Measurements from ENCODE around the gene PLB1. TPM values are rescaled to one million over a fixed set of nuclear protein-coding genes. Genes with fewer than 3 reads are reported as not detected.

PLB1 gene
- total RNA-seq, 2 experiments from 2014 or later: 0.25 to 0.50 TPM

DNA sequence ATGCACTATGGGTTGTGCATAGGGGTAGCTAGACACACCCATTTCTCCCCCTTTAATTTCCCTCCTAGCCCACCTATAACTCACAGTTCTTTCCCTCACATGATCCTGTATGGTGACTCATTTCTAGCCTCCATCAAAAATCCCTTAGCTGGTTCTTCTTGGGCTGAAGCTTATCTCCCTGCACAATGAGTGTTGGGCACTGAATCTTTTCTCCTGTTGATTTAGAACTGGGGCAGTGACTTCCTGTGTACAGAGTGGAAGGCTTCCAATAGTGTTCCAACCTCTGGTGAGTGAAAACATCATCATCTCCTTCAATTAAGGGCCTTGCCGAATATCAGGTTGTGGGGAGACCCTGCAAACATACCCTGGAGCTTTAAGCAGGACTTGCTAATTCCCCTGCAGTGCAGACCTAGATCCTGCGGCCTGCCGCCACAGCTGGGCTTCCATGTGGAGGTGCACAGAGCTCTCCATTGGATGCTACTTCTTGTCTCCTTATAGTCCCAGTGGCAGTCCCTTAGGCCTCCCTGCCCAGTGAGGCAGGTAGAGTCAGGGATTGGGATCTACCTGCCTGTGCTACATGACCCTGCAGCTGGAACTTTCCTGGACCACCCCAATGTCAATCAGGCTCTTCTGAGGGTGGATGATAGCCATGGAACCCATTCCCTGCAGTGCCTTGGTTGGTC lies 121.8 kb downstream of the PLB1 start:
- intact Hi-C loops (cut with micrococcal nuclease): no loop called here
- no peak overlapping the region for H3K27ac Mint-ChIP-seq
- H3K36me3 Mint-ChIP-seq (ENCODE audit: low read depth): no peaks in the 10 kb centered on the region

DNA sequence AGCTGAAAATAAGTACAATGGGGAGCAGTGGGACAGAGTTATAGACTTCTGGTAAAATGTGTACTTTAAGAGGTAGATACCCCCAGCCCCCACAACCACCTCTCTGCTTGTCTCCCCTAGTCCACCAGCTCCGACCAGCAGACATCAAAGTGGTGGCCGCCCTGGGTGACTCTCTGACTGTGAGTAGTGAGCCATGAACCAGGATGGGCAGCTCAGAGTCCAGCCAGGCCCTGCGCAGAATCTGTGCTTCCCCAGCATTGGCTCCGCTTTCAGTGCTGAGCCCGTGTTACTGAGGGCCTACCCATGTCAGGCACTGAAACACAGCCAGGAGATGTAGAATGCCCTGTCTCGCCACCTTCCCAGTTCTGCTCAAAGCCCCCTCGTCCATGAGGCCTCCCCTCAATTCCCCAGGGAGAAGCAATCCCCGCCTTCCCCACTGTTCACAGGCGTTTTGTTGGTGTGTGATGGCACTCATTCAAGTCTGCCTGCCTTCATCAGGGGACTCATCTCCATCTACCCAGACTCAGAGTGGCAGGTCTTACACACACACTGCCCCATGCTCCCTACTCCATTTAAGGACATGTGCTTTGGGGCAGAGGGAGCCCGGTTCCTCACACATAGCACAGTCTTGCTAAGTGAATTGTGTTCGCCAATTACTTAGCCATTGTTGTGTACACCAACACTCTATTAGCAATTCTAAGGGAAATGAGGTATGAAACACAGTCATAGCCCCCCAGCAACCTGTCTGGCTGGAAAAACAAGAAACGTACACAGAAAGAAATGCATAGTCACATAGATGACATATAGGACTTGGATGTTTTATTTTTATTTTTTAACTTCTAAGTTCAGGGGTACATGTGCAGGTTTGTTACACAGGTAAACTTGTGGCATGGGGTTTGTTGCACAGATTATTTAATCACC lies 122.6 kb downstream of the PLB1 start:
- intact Hi-C loops (cut with micrococcal nuclease): no loop called here
- no peaks in the 10 kb centered on the region for H3K9me3 Mint-ChIP-seq
- H3K27ac Mint-ChIP-seq: peak overlapping the region; percentile 52
- H3K4me3 Mint-ChIP-seq: no peak overlapping the region
- H3K4me1 Mint-ChIP-seq (ENCODE audit: low read depth): peaks cover 66% of the 10 kb centered on the region
- ChIA-PET CTCF (interaction anchor here (5.0 to 15.8 kb wide), 2 partner anchors 23 to 24 kb away, joined by 39 to 122 read pairs; no protein-coding TSS in a partner anchor), POLR2A (interaction anchor here (1.3 kb wide), 1 partner anchor 12 kb away, joined by 6 read pairs; no protein-coding TSS in a partner anchor)
- TF ChIP-seq, protein P1, sequence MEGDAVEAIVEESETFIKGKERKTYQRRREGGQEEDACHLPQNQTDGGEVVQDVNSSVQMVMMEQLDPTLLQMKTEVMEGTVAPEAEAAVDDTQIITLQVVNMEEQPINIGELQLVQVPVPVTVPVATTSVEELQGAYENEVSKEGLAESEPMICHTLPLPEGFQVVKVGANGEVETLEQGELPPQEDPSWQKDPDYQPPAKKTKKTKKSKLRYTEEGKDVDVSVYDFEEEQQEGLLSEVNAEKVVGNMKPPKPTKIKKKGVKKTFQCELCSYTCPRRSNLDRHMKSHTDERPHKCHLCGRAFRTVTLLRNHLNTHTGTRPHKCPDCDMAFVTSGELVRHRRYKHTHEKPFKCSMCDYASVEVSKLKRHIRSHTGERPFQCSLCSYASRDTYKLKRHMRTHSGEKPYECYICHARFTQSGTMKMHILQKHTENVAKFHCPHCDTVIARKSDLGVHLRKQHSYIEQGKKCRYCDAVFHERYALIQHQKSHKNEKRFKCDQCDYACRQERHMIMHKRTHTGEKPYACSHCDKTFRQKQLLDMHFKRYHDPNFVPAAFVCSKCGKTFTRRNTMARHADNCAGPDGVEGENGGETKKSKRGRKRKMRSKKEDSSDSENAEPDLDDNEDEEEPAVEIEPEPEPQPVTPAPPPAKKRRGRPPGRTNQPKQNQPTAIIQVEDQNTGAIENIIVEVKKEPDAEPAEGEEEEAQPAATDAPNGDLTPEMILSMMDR (IDR thresholded peaks at IDR 0.05): no peak
- ATAC-seq: no peak
- H3K36me3 Mint-ChIP-seq (ENCODE audit: low read depth): peaks cover 2% of the 10 kb centered on the region
- no peak for DNase-seq
- no peaks in the 10 kb centered on the region for H3K27me3 Mint-ChIP-seq

More for the DNA sequence above, 121.8 kb downstream of the PLB1 start:
- no peaks in the 10 kb centered on the region for H3K9me3 Mint-ChIP-seq
- POLR2A ChIA-PET: interaction anchor here (0.8 to 1.3 kb wide), 3 partner anchors 11 to 131 kb away, joined by 3 to 6 read pairs (median 3); no protein-coding TSS in a partner anchor
- no peak overlapping the region for H3K4me3 Mint-ChIP-seq
- TF ChIP-seq, protein P1 (IDR thresholded peaks at IDR 0.05): no peak
- H3K4me1 Mint-ChIP-seq (ENCODE audit: low read depth): peaks cover 58% of the 10 kb centered on the region
- no peaks in the 10 kb centered on the region for H3K27me3 Mint-ChIP-seq
- CTCF ChIA-PET: interaction anchor here (0.7 to 15.8 kb wide), 2 partner anchors 9 to 22 kb away, joined by 4 to 122 read pairs; no protein-coding TSS in a partner anchor
- peak; percentile 4 for ATAC-seq
- DNase-seq: no peak

DNA sequence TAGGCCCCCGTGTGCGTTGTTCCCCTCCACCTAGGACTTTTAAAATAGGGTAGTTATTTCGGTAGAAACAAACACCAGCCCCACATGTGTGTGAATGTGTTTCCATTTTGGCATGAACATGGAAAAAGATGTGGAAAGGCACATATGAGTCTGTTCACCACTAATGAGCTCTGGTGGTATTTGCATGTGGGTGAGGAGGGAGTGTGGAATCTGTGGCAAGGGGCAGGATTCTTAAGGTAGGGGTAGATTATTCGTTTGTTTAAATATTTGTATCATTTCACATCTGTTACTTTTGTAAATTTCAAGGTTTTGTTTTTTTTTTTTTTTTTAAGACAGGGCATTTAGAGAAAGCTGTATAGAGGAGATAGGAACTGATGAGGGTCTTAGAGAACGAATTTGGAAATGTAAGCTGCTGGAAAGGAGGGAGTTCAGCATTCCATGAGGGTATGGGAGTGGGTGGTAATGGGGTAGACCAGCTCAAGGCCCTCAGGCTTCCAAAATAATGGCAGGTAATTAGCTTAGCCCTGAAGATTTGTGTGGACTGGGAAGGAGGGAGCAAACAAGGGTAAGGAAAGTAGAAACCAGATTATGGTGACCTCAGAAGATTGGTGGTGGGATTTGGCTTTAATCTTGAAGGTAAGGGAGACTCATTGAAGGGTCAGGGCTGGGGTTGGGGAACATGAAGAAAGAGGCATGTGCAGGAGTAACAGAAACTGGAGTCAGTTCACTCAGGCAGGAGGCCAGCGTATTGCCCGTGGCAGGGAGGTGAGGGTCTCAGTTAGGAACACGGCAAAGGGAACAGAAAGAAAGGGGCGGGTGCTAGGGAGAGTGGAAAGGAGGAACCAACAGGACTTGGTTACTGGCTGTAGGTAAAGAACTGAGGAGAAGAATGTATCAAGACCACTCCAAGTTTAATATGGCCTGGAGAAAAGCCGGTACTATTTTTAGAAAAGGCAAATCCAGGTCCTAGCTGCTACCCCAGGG lies 123.6 kb downstream of the PLB1 start:
- H3K9me3 Mint-ChIP-seq: peaks cover 1% of the 10 kb centered on the region
- H3K27me3 Mint-ChIP-seq: no peaks in the 10 kb centered on the region
- intact Hi-C loops (cut with micrococcal nuclease): loop anchor here (5.0 kb wide), 1 partner anchor 63 kb away; no protein-coding TSS in a partner anchor
- peak overlapping the region; percentile 94 for H3K27ac Mint-ChIP-seq
- ATAC-seq (no peak), DNase-seq (no peak)
- CTCF ChIA-PET: interaction anchor here (1.1 to 5.0 kb wide), 2 partner anchors 25 to 163 kb away, joined by 5 to 39 read pairs; no protein-coding TSS in a partner anchor
- peaks cover 76% of the 10 kb centered on the region for H3K4me1 Mint-ChIP-seq (ENCODE audit: low read depth)
- TF ChIP-seq, protein P1 (IDR thresholded peaks at IDR 0.05): no peak
- no peak overlapping the region for H3K4me3 Mint-ChIP-seq
- H3K36me3 Mint-ChIP-seq (ENCODE audit: low read depth): peaks cover 2% of the 10 kb centered on the region
- POLR2A ChIA-PET: interaction anchor here (1.0 kb wide), 1 partner anchor 37 kb away, joined by 3 read pairs; no protein-coding TSS in a partner anchor

DNA sequence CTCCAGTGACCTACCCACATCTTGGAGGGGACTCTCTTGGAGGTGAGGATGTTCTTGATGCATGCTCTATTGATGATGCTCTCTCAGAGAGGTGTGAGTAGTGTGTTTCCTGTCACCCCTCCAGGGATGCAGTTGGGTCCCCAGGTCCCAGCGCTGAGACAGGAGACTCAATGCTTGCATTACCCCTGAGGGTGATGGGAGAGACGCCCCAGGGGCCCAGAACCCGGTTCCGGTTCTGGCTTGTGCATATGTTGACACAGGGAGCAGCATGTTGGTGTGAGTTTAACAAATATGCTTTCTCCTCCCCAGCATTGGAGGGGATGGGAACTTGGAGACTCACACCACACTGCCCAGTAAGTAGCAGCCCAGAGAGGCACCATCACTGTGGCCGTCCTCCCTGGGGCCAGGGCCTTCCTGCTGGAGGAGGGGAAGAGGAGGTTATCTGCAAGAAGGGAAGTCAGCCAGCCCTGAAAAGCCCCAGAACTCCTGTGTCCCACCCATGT lies 124.5 kb downstream of the PLB1 start:
- DNase-seq: no peak
- TF ChIP-seq, protein P1 (IDR thresholded peaks at IDR 0.05): no peak
- Mint-ChIP-seq H3K36me3 (ENCODE audit: low read depth) (peaks cover 2% of the 10 kb centered on the region), H3K4me3 (no peak overlapping the region), H3K9me3 (peaks cover 1% of the 10 kb centered on the region), H3K4me1 (ENCODE audit: low read depth) (peaks cover 85% of the 10 kb centered on the region), H3K27ac (peak overlapping the region; percentile 94), H3K27me3 (no peaks in the 10 kb centered on the region)
- no peak for ATAC-seq
- POLR2A ChIA-PET: interaction anchor here (1.0 to 2.0 kb wide), 2 partner anchors 36 to 131 kb away, joined by 3 to 10 read pairs; partner anchors contain the start of gene PPP1CB
- intact Hi-C loops (cut with micrococcal nuclease): loop anchor here (5.0 kb wide), 1 partner anchor 62 kb away; no protein-coding TSS in a partner anchor
- CTCF ChIA-PET: interaction anchor here (1.1 to 5.0 kb wide), 2 partner anchors 26 to 162 kb away, joined by 5 to 39 read pairs; no protein-coding TSS in a partner anchor
